ENCODE results near the gene RBMS3. TPM values are rescaled to one million over a fixed set of nuclear protein-coding genes. Genes with fewer than 3 reads are reported as not detected.

RBMS3 gene
- total RNA-seq, 1 donor from 2014 or later, result 20.7 TPM

- intact Hi-C loops (cut with micrococcal nuclease), result no loop called here
- peak; percentile 83 for ATAC-seq
- no peak for DNase-seq
Observed at GRCh38 chr3:29618395-29619282, 337.8 kb downstream of the RBMS3 start.

- DNase-seq (no peak), ATAC-seq (no peak)
- intact Hi-C loops (cut with micrococcal nuclease), result no loop called here
Observed at GRCh38 chr3:29619676-29620075, 338.8 kb downstream of the RBMS3 start.

- no peak for ATAC-seq
- no peak for DNase-seq
- intact Hi-C loops (cut with micrococcal nuclease), result no loop called here
Observed at GRCh38 chr3:29627136-29628117, 346.6 kb downstream of the RBMS3 start.

- intact Hi-C loops (cut with micrococcal nuclease), result no loop called here
- peak; percentile 19 for ATAC-seq
- DNase-seq, result no peak
Observed at GRCh38 chr3:29628795-29629194, 347.9 kb downstream of the RBMS3 start.

- intact Hi-C loops (cut with micrococcal nuclease), result no loop called here
- ATAC-seq (no peak), DNase-seq (no peak)
Observed at GRCh38 chr3:29635888-29636287, 355.0 kb downstream of the RBMS3 start.

GRCh38 chr3:29637068-29637467 lies 356.2 kb downstream of the RBMS3 start:
- intact Hi-C loops (cut with micrococcal nuclease), result no loop called here
- peak; percentile 14 for ATAC-seq
- DNase-seq, result peak; percentile 33

- DNase-seq, result no peak
- ATAC-seq, result no peak
- intact Hi-C loops (cut with micrococcal nuclease), result no loop called here
Observed at GRCh38 chr3:29639578-29640290, 358.9 kb downstream of the RBMS3 start.

GRCh38 chr3:29642393-29643033 lies 361.6 kb downstream of the RBMS3 start:
- intact Hi-C loops (cut with micrococcal nuclease), result no loop called here
- DNase-seq, result peak; percentile 29
- peak; percentile 95 for ATAC-seq

- intact Hi-C loops (cut with micrococcal nuclease), result no loop called here
- no peak for DNase-seq
- ATAC-seq, result peak; percentile 4
Observed at GRCh38 chr3:29643034-29643425, 362.2 kb downstream of the RBMS3 start.

GRCh38 chr3:29644261-29644660 lies 363.4 kb downstream of the RBMS3 start:
- DNase-seq (no peak), ATAC-seq (peak; percentile 42)
- intact Hi-C loops (cut with micrococcal nuclease), result no loop called here

GRCh38 chr3:29644956-29645636 lies 364.2 kb downstream of the RBMS3 start:
- intact Hi-C loops (cut with micrococcal nuclease), result no loop called here

GRCh38 chr3:29646043-29646442 lies 365.2 kb downstream of the RBMS3 start:
- ATAC-seq, result no peak
- DNase-seq, result no peak
- intact Hi-C loops (cut with micrococcal nuclease), result no loop called here

More at GRCh38 chr3:29644956-29645636, 364.2 kb downstream of the RBMS3 start:
- no peak for ATAC-seq
- no peak for DNase-seq

- no peak for DNase-seq
- intact Hi-C loops (cut with micrococcal nuclease), result no loop called here
- peak; percentile 35 for ATAC-seq
Observed at GRCh38 chr3:29649815-29650547, 369.1 kb downstream of the RBMS3 start.

- DNase-seq, result no peak
- ATAC-seq, result no peak
- intact Hi-C loops (cut with micrococcal nuclease), result no loop called here
Observed at GRCh38 chr3:29653680-29654079, 372.8 kb downstream of the RBMS3 start.

- ATAC-seq (no peak), DNase-seq (no peak)
- intact Hi-C loops (cut with micrococcal nuclease), result no loop called here
Observed at GRCh38 chr3:29655015-29655747, 374.3 kb downstream of the RBMS3 start.

GRCh38 chr3:29665688-29666087 lies 384.8 kb downstream of the RBMS3 start:
- no peak for DNase-seq
- no peak for ATAC-seq
- intact Hi-C loops (cut with micrococcal nuclease), result no loop called here

- no peak for ATAC-seq
- no peak for DNase-seq
- intact Hi-C loops (cut with micrococcal nuclease), result no loop called here
Observed at GRCh38 chr3:29668233-29668632, 387.4 kb downstream of the RBMS3 start.
